Activated B cell treated with CpG ODN at 0.5 μM for 24 hours (primary cell): ENCODE results near the gene TSPAN31. TPM values are rescaled to one million over a fixed set of nuclear protein-coding genes. Genes with fewer than 3 reads are reported as not detected.

Source experiments
- ATAC-seq: fragments of 200-7000 bp; cut with Tn5 transposase; one replicate; pipeline ENCODE4 v1.10.0; 2021; ENCODE audit warnings: low read depth, mild to moderate bottlenecking, moderate library complexity
- CTCF ChIA-PET: fragments of 350-600 bp; sonication (Branson Sonifier 250); formaldehyde crosslinking; loops from one replicate; lab custom pipeline; 2021; ENCODE audit warnings: antibody characterized with exemption; lab: Charles Lee
- POLR2A ChIA-PET: fragments of 350-600 bp; sonication (Branson Sonifier 250); formaldehyde crosslinking; loops from one replicate; lab custom pipeline; 2021; ENCODE audit warnings: antibody characterized with exemption; lab: Charles Lee
- DNase-seq: peaks from one replicate; pipeline ENCODE4 v3.0.0; 2022
- H3K27ac Mint-ChIP-seq: one replicate; pipeline ENCODE4 v1.8.0; 2020; ENCODE audit warnings: mixed read lengths
- H3K27me3 Mint-ChIP-seq: one replicate; pipeline ENCODE4 v1.8.0; 2021; ENCODE audit warnings: mixed read lengths
- H3K36me3 Mint-ChIP-seq: one replicate; pipeline ENCODE4 v1.8.0; 2021; ENCODE audit warnings: low read depth, mixed read lengths
- H3K4me1 Mint-ChIP-seq: one replicate; pipeline ENCODE4 v1.8.0; 2021; ENCODE audit warnings: mixed read lengths
- H3K4me3 Mint-ChIP-seq: one replicate; pipeline ENCODE4 v1.8.0; 2020; ENCODE audit warnings: mild to moderate bottlenecking, mixed read lengths
- H3K9me3 Mint-ChIP-seq: one replicate; pipeline ENCODE4 v1.8.0; 2020; ENCODE audit warnings: mixed read lengths
- CTCF ChIP-seq: fragments of 200-600 bp; IDR thresholded peaks from one replicate; pipeline ENCODE4 v1.8.0; 2022; ENCODE audit warnings: antibody characterized with exemption, mild to moderate bottlenecking
- intact Hi-C: fragments of 100-400 bp; cut with micrococcal nuclease; formaldehyde crosslinking; loops from one replicate; pipeline ENCODE4 v1.15.1; 2024
- total RNA-seq: library from RNA; stranded (reverse); gene quantifications from 2 replicates; pipeline ENCODE4 v1.2.3, GENCODE V29; 2022

TSPAN31 gene
- total RNA-seq, 1 donor from 2014 or later, result 35.8 TPM

- H3K4me3 Mint-ChIP-seq, result peak overlapping the region; percentile 89
- H3K27ac Mint-ChIP-seq, result no peak overlapping the region
- peaks cover 34% of the 10 kb centered on the region for H3K4me1 Mint-ChIP-seq
- DNase-seq (no peak), ATAC-seq (peak; percentile 22)
- H3K9me3 Mint-ChIP-seq, result no peaks in the 10 kb centered on the region
- no peak for TF ChIP-seq CTCF
- H3K36me3 Mint-ChIP-seq, result peaks cover 32% of the 10 kb centered on the region
- H3K27me3 Mint-ChIP-seq, result peaks cover 13% of the 10 kb centered on the region
- ChIA-PET POLR2A (interaction anchor here (0.7 to 6.7 kb wide), 3 partner anchors 10 to 71 kb away, joined by 3 to 34 read pairs (median 3); partner anchors contain the start of genes CDK4 and MARCHF9), CTCF (interaction anchor here (1.0 to 4.7 kb wide), 2 partner anchors 9 to 11 kb away, joined by 3 to 20 read pairs; no protein-coding TSS in a partner anchor)
- intact Hi-C loops, result loop anchor here (1.0 to 2.0 kb wide), 2 partner anchors 10 to 17 kb away; partner anchors contain the start of gene TSFM
These were observed 21.0 kb downstream of the TSPAN31 start for GRCh38 chr12:57765698-57766463.

GRCh38 chr12:57766464-57767304 lies 21.8 kb downstream of the TSPAN31 start, which contains the start of gene CYP27B1:
Gene CYP27B1 (minus strand): TSS chr12:57767078. CDS start chr12:57767041, 37 bp downstream.
- Mint-ChIP-seq H3K4me3 (peak within 1 kb of the TSS; percentile 89), H3K36me3 (peaks cover 30% of the 10 kb centered on the region), H3K27me3 (peaks cover 13% of the 10 kb centered on the region), H3K9me3 (no peaks in the 10 kb centered on the region), H3K27ac (no peak within 1 kb of the TSS), H3K4me1 (peaks cover 41% of the 10 kb centered on the region)
- no peak for ATAC-seq
- no peak for TF ChIP-seq CTCF
- ChIA-PET CTCF (interaction anchor here (1.0 to 4.7 kb wide), 2 partner anchors 10 kb away, joined by 3 to 20 read pairs; no protein-coding TSS in a partner anchor), POLR2A (interaction anchor here (0.7 to 6.7 kb wide), 4 partner anchors 10 to 132 kb away, joined by 3 to 34 read pairs (median 3); partner anchors contain the start of genes CDK4 and MARCHF9)
- intact Hi-C loops, result loop anchor here (1.0 kb wide), 1 partner anchor 10 kb away; no protein-coding TSS in a partner anchor
- no peak for DNase-seq

GRCh38 chr12:57767305-57767698 lies 22.5 kb downstream of the TSPAN31 start:
- H3K27ac Mint-ChIP-seq, result no peak overlapping the region
- H3K4me3 Mint-ChIP-seq, result no peak overlapping the region
- peaks cover 13% of the 10 kb centered on the region for H3K27me3 Mint-ChIP-seq
- H3K36me3 Mint-ChIP-seq, result peaks cover 33% of the 10 kb centered on the region
- no peak for TF ChIP-seq CTCF
- intact Hi-C loops, result no loop called here
- no peak for DNase-seq
- ChIA-PET CTCF (interaction anchor here (0.9 to 4.7 kb wide), 2 partner anchors 8 to 11 kb away, joined by 5 to 20 read pairs; no protein-coding TSS in a partner anchor), POLR2A (interaction anchor here (1.1 to 6.7 kb wide), 2 partner anchors 11 to 131 kb away, joined by 3 to 34 read pairs; partner anchors contain the start of gene MARCHF9)
- ATAC-seq, result no peak
- peaks cover 44% of the 10 kb centered on the region for H3K4me1 Mint-ChIP-seq
- H3K9me3 Mint-ChIP-seq, result no peaks in the 10 kb centered on the region

- Mint-ChIP-seq H3K27ac (no peak overlapping the region), H3K27me3 (peaks cover 13% of the 10 kb centered on the region), H3K4me3 (no peak overlapping the region), H3K36me3 (peaks cover 33% of the 10 kb centered on the region), H3K9me3 (no peaks in the 10 kb centered on the region), H3K4me1 (peaks cover 46% of the 10 kb centered on the region)
- no peak for DNase-seq
- ATAC-seq, result no peak
- intact Hi-C loops, result no loop called here
- no peak for TF ChIP-seq CTCF
- CTCF ChIA-PET, result interaction anchor here (0.9 to 4.7 kb wide), 2 partner anchors 8 to 11 kb away, joined by 5 to 20 read pairs; no protein-coding TSS in a partner anchor
- POLR2A ChIA-PET, result interaction anchor here (1.1 to 6.7 kb wide), 2 partner anchors 12 to 131 kb away, joined by 3 to 34 read pairs; partner anchors contain the start of gene MARCHF9
These were observed 23.0 kb downstream of the TSPAN31 start for GRCh38 chr12:57767876-57768275.
